Mucosa of gallbladder (tissue), 1 donor: ENCODE measurements around the gene FLRT1. TPM values are rescaled to one million over a fixed set of nuclear protein-coding genes. Genes with fewer than 3 reads are reported as not detected.

Experiments
- DNase-seq: peaks from one replicate; pipeline ENCODE4 v3.0.0-alpha.2; 2020; ENCODE audit warnings: low spot score
- total RNA-seq: library from RNA; stranded (reverse); gene quantifications from one replicate; pipeline ENCODE4 v1.2.1, GENCODE V29; 2021
- donor health status: DM: no; HTN: no; CAD: no.

FLRT1 gene
- total RNA-seq, 1 donor from 2014 or later, result 3.8 TPM

- peak; percentile 51 for DNase-seq
These were observed 49.4 kb downstream of the FLRT1 start for GRCh38 chr11:64084951-64085710.

Other genes with a start within 250 kb of the FLRT1 start
- gene SPINDOC, start 222.5 kb upstream of the FLRT1 start, total RNA-seq, result 19.6 TPM
- 65.0 TPM for gene MARK2, start 196.8 kb upstream of the FLRT1 start, total RNA-seq
- gene RCOR2, start 118.8 kb upstream of the FLRT1 start, total RNA-seq, result 2.7 TPM
- gene NAA40, start 96.9 kb upstream of the FLRT1 start, total RNA-seq, result 26.2 TPM
- 368 TPM for gene COX8A, start 61.3 kb upstream of the FLRT1 start, total RNA-seq
- 72.4 TPM for gene OTUB1, start 49.5 kb upstream of the FLRT1 start, total RNA-seq
- gene MACROD1, start 130.2 kb downstream of the FLRT1 start, total RNA-seq, result 19.3 TPM
- 115 TPM for gene STIP1, start 150.2 kb downstream of the FLRT1 start, total RNA-seq
- 21.7 TPM for gene FERMT3, start 170.8 kb downstream of the FLRT1 start, total RNA-seq
- 47.4 TPM for gene TRPT1, start 190.3 kb downstream of the FLRT1 start, total RNA-seq
- gene NUDT22, start 190.3 kb downstream of the FLRT1 start, total RNA-seq, result 78.6 TPM
- 62.7 TPM for gene DNAJC4, start 194.6 kb downstream of the FLRT1 start, total RNA-seq
- 104 TPM for gene VEGFB, start 198.7 kb downstream of the FLRT1 start, total RNA-seq
- 120 TPM for gene FKBP2, start 205.2 kb downstream of the FLRT1 start, total RNA-seq
- 74.7 TPM for gene PPP1R14B, start 211.0 kb downstream of the FLRT1 start, total RNA-seq
- gene PLCB3, start 215.6 kb downstream of the FLRT1 start, total RNA-seq, result 42.4 TPM
- 112 TPM for gene BAD, start 248.7 kb downstream of the FLRT1 start, total RNA-seq
- gene GPR137, start 249.9 kb downstream of the FLRT1 start, total RNA-seq, result 105 TPM